Panc1 (cell line): ENCODE data around the gene HNRNPUL1. TPM values are rescaled to one million over a fixed set of nuclear protein-coding genes. Genes with fewer than 3 reads are reported as not detected.

Source experiments
- ATAC-seq: fragments of 200-7000 bp; cut with Tn5 transposase; 2 replicates; pipeline ENCODE4 v1.9.1; 2020; ENCODE audit warnings: mild to moderate bottlenecking, moderate library complexity
- BruUV-seq: library from RNA; stranded (reverse); fragments of 400-500 nt; replicated peaks from 2 replicates; lab custom pipeline; 2021; lab: Mats Ljungman, UMichigan
- CTCF ChIA-PET: fragments of 300-600 bp; sonication (Branson Sonifier 250); formaldehyde crosslinking; loops from one replicate; lab custom pipeline; 2022; ENCODE audit warnings: antibody characterized with exemption; lab: Charles Lee
- POLR2A ChIA-PET: fragments of 300-600 bp; sonication (Branson Sonifier 250); formaldehyde crosslinking; loops from one replicate; lab custom pipeline; 2022; ENCODE audit warnings: antibody characterized with exemption; lab: Charles Lee
- DNase-seq: peaks from one replicate; pipeline ENCODE4 v3.0.0-alpha.2; 2010; ENCODE audit warnings: low read depth, low spot score
- H3K27ac ChIP-seq: 2 replicates; pipeline ENCODE4 v1.5.1; 2011; ENCODE audit warnings: mild to moderate bottlenecking, low read length, inconsistent platforms
- H3K27me3 ChIP-seq: fragments of 200-500 bp; sonication (Bioruptor generic); 2 replicates; pipeline ENCODE4 v1.6.0; 2014; ENCODE audit warnings: low read length, inconsistent platforms; ENCODE audit not compliant: control insufficient read depth, insufficient read depth
- H3K36me3 ChIP-seq: fragments of 200-500 bp; sonication (Bioruptor generic); 2 replicates; pipeline ENCODE4 v1.5.1; 2014; ENCODE audit warnings: inconsistent platforms, mild to moderate bottlenecking, low read length, moderate library complexity; ENCODE audit not compliant: control insufficient read depth, insufficient read depth
- H3K4me1 ChIP-seq: 2 replicates; pipeline ENCODE4 v1.5.1; 2011; ENCODE audit warnings: inconsistent platforms, mild to moderate bottlenecking, low read length, moderate library complexity; ENCODE audit not compliant: control insufficient read depth, insufficient read depth
- H3K4me3 ChIP-seq, 2 experiments: 2 replicates each; pipeline ENCODE4 v1.5.1; 2011 to 2012; ENCODE audit warnings: low read depth in 2 of 2, low read length in 2 of 2, mild to moderate bottlenecking in 2 of 2, inconsistent platforms in 1 of 2, moderate library complexity in 1 of 2
- H3K9me3 ChIP-seq: fragments of 200-500 bp; sonication (Bioruptor generic); 2 replicates; pipeline ENCODE4 v1.5.1; 2014; ENCODE audit warnings: low read depth, mild to moderate bottlenecking, inconsistent platforms, low read length, moderate library complexity; ENCODE audit not compliant: control insufficient read depth, insufficient read depth
- CTCF ChIP-seq: fragments of 450-650 bp; IDR thresholded peaks from 2 replicates; pipeline ENCODE4 v1.5.1; 2017; ENCODE audit warnings: mild to moderate bottlenecking
- POLR2AphosphoS5 ChIP-seq: IDR thresholded peaks from 2 replicates; pipeline ENCODE4 v1.6.1; 2012; ENCODE audit warnings: mild to moderate bottlenecking, low read depth, low read length, moderate library complexity
- SIN3A ChIP-seq: IDR thresholded peaks from 2 replicates; pipeline ENCODE4 v1.6.1; 2012; ENCODE audit warnings: low read depth, mild to moderate bottlenecking, low read length, moderate library complexity, borderline replicate concordance; ENCODE audit not compliant: insufficient read depth
- TCF7L2 ChIP-seq: IDR thresholded peaks from 2 replicates; pipeline ENCODE4 v1.6.1; 2011; ENCODE audit warnings: mild to moderate bottlenecking, low read depth, low read length, inconsistent platforms
- in situ Hi-C: cut with HindIII; loops from 2 replicates; pipeline ENCODE4 v1.10.0; 2016; ENCODE audit warnings: low sequenced_read_pairs, low pct_unique_long_range_greater_than_20kb
- intact Hi-C: fragments of 100-400 bp; cut with micrococcal nuclease; formaldehyde crosslinking; loops from one replicate; pipeline ENCODE4 v1.10.0; 2022; ENCODE audit not compliant: unreplicated experiment
- total RNA-seq: library from RNA; stranded (reverse); gene quantifications from one replicate; pipeline ENCODE4 v1.2.1, GENCODE V29; 2021; ENCODE audit not compliant: unreplicated experiment
- TF ChIP-seq, protein P1 (sequence below), 2 experiments: IDR thresholded peaks; 2 replicates each; pipeline ENCODE4 v1.6.1; 2011 to 2012; ENCODE audit warnings: low read depth in 2 of 2, control low read depth in 1 of 2, low read length in 1 of 2, mild to moderate bottlenecking in 1 of 2, moderate library complexity in 1 of 2; ENCODE audit not compliant: insufficient read depth in 1 of 2

Gene HNRNPUL1
- total RNA-seq, 1 experiment from 2014 or later: 183 TPM

DNA sequence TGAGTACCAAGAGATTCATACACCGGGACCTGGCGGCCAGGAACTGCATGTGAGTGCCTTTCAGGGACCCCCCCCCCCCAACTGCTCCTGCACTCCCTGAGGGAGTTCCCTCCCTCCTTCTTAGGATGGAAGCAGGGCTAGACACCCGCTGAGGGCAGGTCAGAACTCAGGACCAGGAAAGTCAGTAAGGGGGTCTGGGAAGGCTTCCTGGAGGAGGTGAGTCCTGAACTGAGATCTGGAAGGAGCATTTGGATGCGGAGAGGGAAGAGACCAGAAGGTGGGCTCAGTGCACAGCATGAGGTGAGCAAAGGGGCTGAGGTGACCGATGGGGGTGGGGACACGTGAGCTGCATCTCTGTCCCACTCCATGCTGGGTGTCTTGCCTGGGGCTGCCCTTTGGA, 10.5 kb upstream of the HNRNPUL1 start:
- peaks cover 6% of the 10 kb centered on the region for H3K36me3 ChIP-seq
- POLR2A ChIA-PET: no interaction called here
- CTCF ChIA-PET: no interaction called here
- in situ Hi-C loops (no loop called here), intact Hi-C loops (no loop called here)
- no peaks in the 10 kb centered on the region for H3K9me3 ChIP-seq
- H3K4me3 ChIP-seq: no peak overlapping the region
- TF ChIP-seq TCF7L2: no peak
- TF ChIP-seq POLR2AphosphoS5: no peak
- TF ChIP-seq, protein P1, sequence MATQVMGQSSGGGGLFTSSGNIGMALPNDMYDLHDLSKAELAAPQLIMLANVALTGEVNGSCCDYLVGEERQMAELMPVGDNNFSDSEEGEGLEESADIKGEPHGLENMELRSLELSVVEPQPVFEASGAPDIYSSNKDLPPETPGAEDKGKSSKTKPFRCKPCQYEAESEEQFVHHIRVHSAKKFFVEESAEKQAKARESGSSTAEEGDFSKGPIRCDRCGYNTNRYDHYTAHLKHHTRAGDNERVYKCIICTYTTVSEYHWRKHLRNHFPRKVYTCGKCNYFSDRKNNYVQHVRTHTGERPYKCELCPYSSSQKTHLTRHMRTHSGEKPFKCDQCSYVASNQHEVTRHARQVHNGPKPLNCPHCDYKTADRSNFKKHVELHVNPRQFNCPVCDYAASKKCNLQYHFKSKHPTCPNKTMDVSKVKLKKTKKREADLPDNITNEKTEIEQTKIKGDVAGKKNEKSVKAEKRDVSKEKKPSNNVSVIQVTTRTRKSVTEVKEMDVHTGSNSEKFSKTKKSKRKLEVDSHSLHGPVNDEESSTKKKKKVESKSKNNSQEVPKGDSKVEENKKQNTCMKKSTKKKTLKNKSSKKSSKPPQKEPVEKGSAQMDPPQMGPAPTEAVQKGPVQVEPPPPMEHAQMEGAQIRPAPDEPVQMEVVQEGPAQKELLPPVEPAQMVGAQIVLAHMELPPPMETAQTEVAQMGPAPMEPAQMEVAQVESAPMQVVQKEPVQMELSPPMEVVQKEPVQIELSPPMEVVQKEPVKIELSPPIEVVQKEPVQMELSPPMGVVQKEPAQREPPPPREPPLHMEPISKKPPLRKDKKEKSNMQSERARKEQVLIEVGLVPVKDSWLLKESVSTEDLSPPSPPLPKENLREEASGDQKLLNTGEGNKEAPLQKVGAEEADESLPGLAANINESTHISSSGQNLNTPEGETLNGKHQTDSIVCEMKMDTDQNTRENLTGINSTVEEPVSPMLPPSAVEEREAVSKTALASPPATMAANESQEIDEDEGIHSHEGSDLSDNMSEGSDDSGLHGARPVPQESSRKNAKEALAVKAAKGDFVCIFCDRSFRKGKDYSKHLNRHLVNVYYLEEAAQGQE (IDR thresholded peaks at IDR 0.05; ENCODE audit: insufficient read depth in 1 of 2, low read depth in 2 of 2, low read length in 1 of 2): no peak
- no peak for TF ChIP-seq CTCF
- TF ChIP-seq SIN3A: no peak
- no peak overlapping the region for H3K27ac ChIP-seq
- H3K27me3 ChIP-seq: no peaks in the 10 kb centered on the region
- no peak for ATAC-seq
- no peaks in the 10 kb centered on the region for H3K4me1 ChIP-seq
- BruUV-seq: no TSS peak
- DNase-seq: no peak

DNA sequence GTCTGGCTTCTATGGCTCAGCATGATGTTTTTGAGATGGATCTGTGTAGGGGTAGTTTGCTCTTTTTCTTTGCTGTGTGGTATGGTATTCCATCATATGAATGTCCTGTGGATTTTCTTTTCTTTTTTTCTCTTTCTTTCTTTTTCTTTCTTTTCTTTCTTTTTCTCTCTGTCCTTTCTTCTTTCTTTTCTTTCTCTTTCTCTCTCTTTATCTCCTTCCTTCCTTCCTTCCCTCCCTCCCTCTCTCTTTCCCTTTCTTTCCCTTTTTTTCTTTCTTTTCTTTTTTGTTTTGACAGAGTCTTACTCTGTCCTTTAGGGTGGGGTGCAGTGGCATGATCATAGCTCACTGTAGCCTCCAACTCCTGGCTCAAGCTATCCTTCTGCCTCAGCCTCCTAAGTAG, 9.0 kb upstream of the HNRNPUL1 start:
- BruUV-seq: no TSS peak
- Histone ChIP-seq H3K9me3 (no peaks in the 10 kb centered on the region), H3K4me3 (no peak overlapping the region), H3K27ac (no peak overlapping the region), H3K4me1 (no peaks in the 10 kb centered on the region), H3K36me3 (peaks cover 6% of the 10 kb centered on the region), H3K27me3 (no peaks in the 10 kb centered on the region)
- DNase-seq (no peak), ATAC-seq (no peak)
- ChIA-PET POLR2A (no interaction called here), CTCF (no interaction called here)
- in situ Hi-C loops (no loop called here), intact Hi-C loops (no loop called here)
- TF ChIP-seq POLR2AphosphoS5: no peak
- TF ChIP-seq, protein P1 (IDR thresholded peaks at IDR 0.05; ENCODE audit: insufficient read depth in 1 of 2, low read depth in 2 of 2, low read length in 1 of 2): no peak
- no peak for TF ChIP-seq TCF7L2
- no peak for TF ChIP-seq CTCF
- TF ChIP-seq SIN3A: no peak
